Sciatic nerve (tissue), 2 donors: ENCODE data around the gene ELOVL7. TPM values are rescaled to one million over a fixed set of nuclear protein-coding genes. Genes with fewer than 3 reads are reported as not detected.
"Not testable (repeated sequence)": the region's sequence is repeated elsewhere in the genome, so short reads cannot be mapped to it uniquely, and the experiment has no call there.

ENCODE experiments used
- ATAC-seq: fragments of 200-7000 bp; cut with Tn5 transposase; one replicate; pipeline ENCODE4 v1.9.1; 2020; ENCODE audit warnings: mild to moderate bottlenecking, moderate library complexity
- DNase-seq: peaks from one replicate; pipeline ENCODE4 v3.0.0-alpha.2; 2020; ENCODE audit warnings: low spot score
- intact Hi-C: fragments of 100-400 bp; cut with DNase I; formaldehyde crosslinking; loops from one replicate; pipeline ENCODE4 v1.14.2; 2022
- total RNA-seq: library from RNA; stranded (reverse); fragmentation: NEBNext Ultra II Directional; extraction: Animal tissue kit (Norgen Biotek cat#: 25700); gene quantifications from one replicate; pipeline ENCODE4 v1.2.1, GENCODE V29; 2021
- donor health status: DM: no; HTN: no; CAD: no.
- donor health status: DM: no; HTN: no; CAD: no.

ELOVL7 gene
- total RNA-seq, 1 donor from 2014 or later, result 32.1 TPM

- no peak for DNase-seq
- intact Hi-C loops, result no loop called here
- no peak for ATAC-seq
These were observed 40.4 kb downstream of the ELOVL7 start for GRCh38 chr5:60803712-60804111.

- intact Hi-C loops, result no loop called here
- ATAC-seq (no peak), DNase-seq (no peak)
These were observed 41.1 kb downstream of the ELOVL7 start for GRCh38 chr5:60802986-60803385.

GRCh38 chr5:60802226-60802625, 41.8 kb downstream of the ELOVL7 start:
- intact Hi-C loops, result no loop called here
- ATAC-seq, result no peak
- DNase-seq, result no peak

- intact Hi-C loops, result no loop called here
- DNase-seq, result no peak
- ATAC-seq, result no peak
These were observed 46.5 kb downstream of the ELOVL7 start for GRCh38 chr5:60797482-60798153.

- ATAC-seq, intact Hi-C loops, DNase-seq: not testable (repeated sequence)
These were observed 48.6 kb downstream of the ELOVL7 start for GRCh38 chr5:60795424-60795950.

- intact Hi-C loops, result no loop called here
- ATAC-seq (no peak), DNase-seq (no peak)
These were observed 49.4 kb downstream of the ELOVL7 start for GRCh38 chr5:60794691-60795090.

- ATAC-seq (no peak), DNase-seq (no peak)
- intact Hi-C loops, result no loop called here
These were observed 51.6 kb downstream of the ELOVL7 start for GRCh38 chr5:60792438-60792837.

GRCh38 chr5:60789551-60789950, 54.5 kb downstream of the ELOVL7 start:
- no peak for DNase-seq
- intact Hi-C loops, result no loop called here
- ATAC-seq, result no peak

- ATAC-seq, result no peak
- DNase-seq, result no peak
- intact Hi-C loops, result no loop called here
These were observed 55.1 kb downstream of the ELOVL7 start for GRCh38 chr5:60788863-60789513.

- no peak for ATAC-seq
- intact Hi-C loops, result no loop called here
- DNase-seq, result no peak
These were observed 64.6 kb downstream of the ELOVL7 start for GRCh38 chr5:60779466-60779865.

- ATAC-seq (no peak), DNase-seq (no peak)
- intact Hi-C loops, result no loop called here
These were observed 67.7 kb downstream of the ELOVL7 start for GRCh38 chr5:60776343-60776742.

GRCh38 chr5:60765019-60765709, 78.9 kb downstream of the ELOVL7 start:
- no peak for DNase-seq
- intact Hi-C loops, result no loop called here
- no peak for ATAC-seq

GRCh38 chr5:60763061-60763460, 81.0 kb downstream of the ELOVL7 start:
- no peak for DNase-seq
- no peak for ATAC-seq
- intact Hi-C loops, result no loop called here

- intact Hi-C loops, result no loop called here
- ATAC-seq, result no peak
- DNase-seq, result no peak
These were observed 89.6 kb downstream of the ELOVL7 start for GRCh38 chr5:60754495-60754894.

GRCh38 chr5:60744682-60745081, 99.4 kb downstream of the ELOVL7 start:
- intact Hi-C loops, result no loop called here
- no peak for DNase-seq
- ATAC-seq, result no peak

GRCh38 chr5:60743511-60744314, 100.4 kb downstream of the ELOVL7 start:
- ATAC-seq (no peak), DNase-seq (no peak)
- intact Hi-C loops, result no loop called here

GRCh38 chr5:60740322-60740721, 103.7 kb downstream of the ELOVL7 start:
- ATAC-seq (no peak), DNase-seq (no peak)
- intact Hi-C loops, result no loop called here

- ATAC-seq (no peak), DNase-seq (no peak)
These were observed 105.1 kb downstream of the ELOVL7 start for GRCh38 chr5:60738933-60739332.

GRCh38 chr5:60738461-60738860, 105.6 kb downstream of the ELOVL7 start:
- ATAC-seq (no peak), DNase-seq (no peak)
- intact Hi-C loops, result no loop called here

More at GRCh38 chr5:60738933-60739332, 105.1 kb downstream of the ELOVL7 start:
- intact Hi-C loops, result no loop called here
